ENCODE results near the gene IFNA6. TPM values are rescaled to one million over a fixed set of nuclear protein-coding genes. Genes with fewer than 3 reads are reported as not detected.

The IFNA6 gene
- polyA plus RNA-seq, 3 donors = not detected

GRCh38 chr9:21333226-21333625 is 17.5 kb downstream of the IFNA6 start:
- no peaks in the 10 kb centered on the region for H3K9me3 ChIP-seq (replicated peaks in 1 of 2; ENCODE audit: control insufficient read depth in 1 of 2, insufficient read depth in 1 of 2, low read length in 2 of 2)
- H3K36me3 ChIP-seq (replicated peaks in 1 of 2; ENCODE audit: control insufficient read depth in 1 of 2, insufficient read depth in 2 of 2, low read length in 2 of 2) = peaks cover 5 to 28% of the 10 kb centered on the region in 2 donors
- Mint-ChIP-seq H3K36me3 (peaks cover 17 to 21% of the 10 kb centered on the region in 2 donors), H3K27ac (peak overlapping the region in 2 of 7 donors; percentile 5 to 76), H3K9me3 (no peaks in the 10 kb centered on the region), H3K27me3 (ENCODE audit: low read depth in 3 of 3) (peaks cover 0 to 6% (median 6%) of the 10 kb centered on the region in 3 donors), H3K4me3 (peak overlapping the region; percentile 25 to 30), H3K4me1 (peaks cover 57% of the 10 kb centered on the region)
- TF ChIP-seq CTCF (IDR thresholded peaks at IDR 0.05) = no peak
- WGBS (ENCODE audit: insufficient coverage) = no CpG with 5 or more reads among the region's 2 CpGs
- no peaks in the 10 kb centered on the region for H3K27me3 ChIP-seq (ENCODE audit: control insufficient read depth in 2 of 2, insufficient read depth in 2 of 2, low read length in 2 of 2)
- H3K4me1 ChIP-seq (ENCODE audit: control insufficient read depth in 1 of 2, insufficient read depth in 2 of 2, low read length in 2 of 2) = peaks cover 22 to 39% of the 10 kb centered on the region in 2 donors
- no peak overlapping the region for H3K9ac ChIP-seq (ENCODE audit: insufficient read depth, low read length, poor library complexity, severe bottlenecking)
- H3K79me2 ChIP-seq (ENCODE audit: insufficient read depth, low read length) = peaks cover 71% of the 10 kb centered on the region
- H3K27ac ChIP-seq (ENCODE audit: low read depth in 1 of 2, low read length in 2 of 2) = no peak overlapping the region
- peaks cover 57% of the 10 kb centered on the region for H4K20me1 ChIP-seq (ENCODE audit: insufficient read depth, low read length)
- peak overlapping the region; percentile 89 for H3K4me2 ChIP-seq (replicated peaks; ENCODE audit: extremely low read depth, low read length, poor library complexity, severe bottlenecking)
- DNase-seq = no peak
- intact Hi-C loops (cut with micrococcal nuclease) = loop anchor here in 1 of 2 donors (10.0 kb wide), 2 partner anchors 52 to 112 kb away; partner anchors contain the start of genes IFNA1 and IFNA2
- H3K4me3 ChIP-seq (replicated peaks in 1 of 3; ENCODE audit: low read depth in 2 of 3, low read length in 3 of 3) = peak overlapping the region in 1 of 3 experiments; percentile 94
- no peak overlapping the region for H2AFZ ChIP-seq (ENCODE audit: insufficient read depth, low read depth, low read length, poor library complexity, severe bottlenecking)

GRCh38 chr9:21331676-21332402 is 18.8 kb downstream of the IFNA6 start:
- no CpG with 5 or more reads among the region's 5 CpGs for WGBS (ENCODE audit: insufficient coverage)
- no peak overlapping the region for H2AFZ ChIP-seq (ENCODE audit: insufficient read depth, low read depth, low read length, poor library complexity, severe bottlenecking)
- H3K27ac ChIP-seq (ENCODE audit: low read depth in 1 of 2, low read length in 2 of 2) = no peak overlapping the region
- H3K36me3 ChIP-seq (replicated peaks in 1 of 2; ENCODE audit: control insufficient read depth in 1 of 2, insufficient read depth in 2 of 2, low read length in 2 of 2) = peaks cover 5 to 28% of the 10 kb centered on the region in 2 donors
- no peaks in the 10 kb centered on the region for H3K9me3 ChIP-seq (replicated peaks in 1 of 2; ENCODE audit: control insufficient read depth in 1 of 2, insufficient read depth in 1 of 2, low read length in 2 of 2)
- no peaks in the 10 kb centered on the region for H3K9me3 Mint-ChIP-seq
- intact Hi-C loops (cut with micrococcal nuclease) = loop anchor here in 1 of 2 donors (10.0 kb wide), 2 partner anchors 53 to 113 kb away; partner anchors contain the start of genes IFNA1 and IFNA2
- peaks cover 85% of the 10 kb centered on the region for H3K79me2 ChIP-seq (ENCODE audit: insufficient read depth, low read length)
- no peaks in the 10 kb centered on the region for H3K27me3 ChIP-seq (ENCODE audit: control insufficient read depth in 2 of 2, insufficient read depth in 2 of 2, low read length in 2 of 2)
- H3K4me3 Mint-ChIP-seq = no peak overlapping the region
- H3K4me3 ChIP-seq (replicated peaks in 1 of 3; ENCODE audit: low read depth in 2 of 3, low read length in 3 of 3) = no peak overlapping the region
- H3K36me3 Mint-ChIP-seq = peaks cover 17 to 21% of the 10 kb centered on the region in 2 donors
- no peak overlapping the region for H3K4me2 ChIP-seq (replicated peaks; ENCODE audit: extremely low read depth, low read length, poor library complexity, severe bottlenecking)
- H3K4me1 ChIP-seq (ENCODE audit: control insufficient read depth in 1 of 2, insufficient read depth in 2 of 2, low read length in 2 of 2) = peaks cover 22 to 39% of the 10 kb centered on the region in 2 donors
- H4K20me1 ChIP-seq (ENCODE audit: insufficient read depth, low read length) = peaks cover 70% of the 10 kb centered on the region
- no peak for TF ChIP-seq CTCF (IDR thresholded peaks at IDR 0.05)
- no peak for DNase-seq
- no peak overlapping the region for H3K9ac ChIP-seq (ENCODE audit: insufficient read depth, low read length, poor library complexity, severe bottlenecking)
- H3K27me3 Mint-ChIP-seq (ENCODE audit: low read depth in 3 of 3) = peaks cover 0 to 1% (median 0%) of the 10 kb centered on the region in 3 donors
- H3K4me1 Mint-ChIP-seq = peaks cover 62% of the 10 kb centered on the region
- peak overlapping the region in 1 of 7 donors; percentile 41 for H3K27ac Mint-ChIP-seq
